T-helper 1 cell treated with Interleukin-12 subunit alpha and Interleukin-12 subunit beta and Interleukin-4 antibody, amounts not matched to agents 30 μg/mL and 1 μg/mL, for 36 hours (primary cell): ENCODE data around the gene SLAMF8.

ENCODE experiments used
- H3K27ac Mint-ChIP-seq: one replicate; pipeline ENCODE4 v1.8.0; 2021; ENCODE audit warnings: mild to moderate bottlenecking, mixed read lengths
- H3K27me3 Mint-ChIP-seq: one replicate; pipeline ENCODE4 v1.8.0; 2021; ENCODE audit warnings: low read depth, mixed read lengths
- H3K36me3 Mint-ChIP-seq: one replicate; pipeline ENCODE4 v1.8.0; 2021; ENCODE audit warnings: low read depth, mixed read lengths
- H3K4me1 Mint-ChIP-seq: one replicate; pipeline ENCODE4 v1.8.0; 2021; ENCODE audit warnings: low read depth, mixed read lengths
- H3K4me3 Mint-ChIP-seq: one replicate; pipeline ENCODE4 v1.8.0; 2021; ENCODE audit warnings: mild to moderate bottlenecking, moderate library complexity, mixed read lengths
- H3K9me3 Mint-ChIP-seq: one replicate; pipeline ENCODE4 v1.8.0; 2021; ENCODE audit warnings: mixed read lengths

Gene SLAMF8

GRCh38 chr1:159866066-159866465 lies 39.4 kb downstream of the SLAMF8 start:
- H3K27me3 Mint-ChIP-seq, result peaks cover 27% of the 10 kb centered on the region
- H3K27ac Mint-ChIP-seq, result no peak overlapping the region
- H3K4me3 Mint-ChIP-seq, result no peak overlapping the region
- H3K4me1 Mint-ChIP-seq, result peaks cover 15% of the 10 kb centered on the region
- no peaks in the 10 kb centered on the region for H3K36me3 Mint-ChIP-seq
- no peaks in the 10 kb centered on the region for H3K9me3 Mint-ChIP-seq

GRCh38 chr1:159866905-159867663 lies 40.4 kb downstream of the SLAMF8 start:
- no peaks in the 10 kb centered on the region for H3K36me3 Mint-ChIP-seq
- H3K27ac Mint-ChIP-seq, result no peak overlapping the region
- H3K4me1 Mint-ChIP-seq, result peaks cover 15% of the 10 kb centered on the region
- H3K4me3 Mint-ChIP-seq, result no peak overlapping the region
- H3K27me3 Mint-ChIP-seq, result peaks cover 20% of the 10 kb centered on the region
- no peaks in the 10 kb centered on the region for H3K9me3 Mint-ChIP-seq

- Mint-ChIP-seq H3K27me3 (peaks cover 22% of the 10 kb centered on the region), H3K36me3 (no peaks in the 10 kb centered on the region), H3K4me1 (peaks cover 15% of the 10 kb centered on the region), H3K27ac (no peak overlapping the region), H3K4me3 (no peak overlapping the region), H3K9me3 (no peaks in the 10 kb centered on the region)
Measured at GRCh38 chr1:159867664-159868026, 41.0 kb downstream of the SLAMF8 start.

GRCh38 chr1:159868766-159869165 lies 42.1 kb downstream of the SLAMF8 start:
- Mint-ChIP-seq H3K4me3 (no peak overlapping the region), H3K4me1 (peaks cover 15% of the 10 kb centered on the region), H3K9me3 (no peaks in the 10 kb centered on the region), H3K27me3 (peaks cover 22% of the 10 kb centered on the region), H3K36me3 (no peaks in the 10 kb centered on the region), H3K27ac (no peak overlapping the region)

DNA sequence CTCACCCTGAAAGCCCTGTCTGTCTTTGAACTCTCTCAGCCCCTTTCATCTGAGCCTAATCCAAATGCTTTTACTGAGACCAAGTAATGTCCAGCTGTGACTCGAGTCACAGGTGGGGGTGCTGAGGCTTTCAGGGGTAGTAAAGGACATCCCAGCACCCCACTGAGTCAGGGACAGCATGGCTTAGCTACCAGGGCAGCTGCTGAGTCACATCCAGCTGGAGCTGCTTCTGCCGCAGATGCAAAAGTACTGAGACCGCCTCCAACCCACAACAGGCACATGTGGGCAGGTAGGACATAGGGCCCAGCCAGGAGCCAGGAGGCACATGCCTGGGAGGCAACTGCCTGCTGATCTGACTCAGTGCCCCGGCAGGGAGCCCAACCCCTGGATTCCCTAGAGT lies 42.5 kb downstream of the SLAMF8 start:
- Mint-ChIP-seq H3K36me3 (no peaks in the 10 kb centered on the region), H3K4me3 (no peak overlapping the region), H3K9me3 (no peaks in the 10 kb centered on the region), H3K27ac (no peak overlapping the region), H3K27me3 (peaks cover 22% of the 10 kb centered on the region), H3K4me1 (peaks cover 15% of the 10 kb centered on the region)

DNA sequence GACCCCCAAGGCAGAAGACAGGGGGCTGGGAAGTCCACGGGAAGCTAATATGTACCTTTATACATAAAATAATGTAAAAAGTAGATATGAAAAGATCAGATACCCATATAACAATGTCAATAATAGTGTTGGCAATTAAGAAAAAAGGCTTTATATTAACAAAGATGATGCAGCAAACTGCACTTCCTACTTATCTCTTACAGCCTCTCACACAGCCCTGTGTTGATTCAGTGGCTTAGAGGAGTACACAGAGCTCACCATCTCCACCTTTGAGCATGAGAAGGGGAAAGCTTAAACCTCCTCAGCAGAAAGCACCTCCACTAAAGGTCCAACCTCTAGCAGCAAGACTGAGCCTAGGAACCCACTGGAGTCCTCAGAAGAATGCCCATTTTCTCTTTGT lies 42.9 kb downstream of the SLAMF8 start:
- H3K27ac Mint-ChIP-seq, result no peak overlapping the region

DNA sequence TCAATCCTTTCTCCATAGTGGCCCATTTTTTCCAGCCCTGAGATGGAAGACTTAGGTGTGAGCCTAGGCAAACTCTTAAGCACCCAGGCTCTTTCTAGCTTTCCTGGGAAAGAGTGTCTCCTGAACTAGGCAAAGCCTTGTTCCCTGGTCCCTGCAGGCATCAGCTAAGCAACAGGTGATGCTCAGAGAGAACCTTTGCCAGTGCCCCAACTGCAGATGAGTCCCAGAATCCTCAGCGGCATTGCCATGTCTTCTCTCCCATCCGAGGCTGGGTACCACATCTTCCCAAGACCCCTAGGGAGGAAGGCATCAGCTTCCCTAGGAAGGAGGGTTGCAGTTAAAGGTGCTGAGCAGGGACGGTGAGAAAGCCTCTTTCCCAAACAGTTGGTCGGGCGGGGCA lies 44.0 kb downstream of the SLAMF8 start:
- Mint-ChIP-seq H3K27me3 (peaks cover 21% of the 10 kb centered on the region), H3K4me3 (no peak overlapping the region), H3K36me3 (no peaks in the 10 kb centered on the region), H3K27ac (no peak overlapping the region), H3K9me3 (no peaks in the 10 kb centered on the region), H3K4me1 (peaks cover 14% of the 10 kb centered on the region)

More for the DNA sequence above, 42.9 kb downstream of the SLAMF8 start:
- no peak overlapping the region for H3K4me3 Mint-ChIP-seq
- peaks cover 15% of the 10 kb centered on the region for H3K4me1 Mint-ChIP-seq
- no peaks in the 10 kb centered on the region for H3K9me3 Mint-ChIP-seq
- H3K27me3 Mint-ChIP-seq, result peaks cover 22% of the 10 kb centered on the region
- no peaks in the 10 kb centered on the region for H3K36me3 Mint-ChIP-seq

DNA sequence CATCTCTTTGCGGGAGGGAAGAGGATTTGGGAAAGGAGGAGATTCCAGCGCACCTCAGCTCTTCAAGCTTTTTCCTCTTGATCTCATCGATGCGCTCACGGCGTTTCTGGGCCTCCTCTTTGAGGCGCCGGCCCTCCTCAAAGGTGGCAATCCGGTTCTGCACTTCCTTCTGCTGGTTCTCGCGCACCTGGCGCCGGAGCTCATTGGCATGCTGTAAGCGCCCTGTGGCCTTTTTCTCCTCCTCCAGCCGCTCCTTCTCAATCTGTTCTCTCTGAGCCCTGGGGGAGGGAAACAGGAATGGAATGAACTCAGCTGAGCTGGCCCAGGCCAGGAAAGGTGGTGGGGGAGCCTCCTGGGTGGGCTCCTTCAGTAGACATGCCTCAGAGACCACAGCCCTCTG lies 46.2 kb downstream of the SLAMF8 start:
- no peaks in the 10 kb centered on the region for H3K36me3 Mint-ChIP-seq
- peaks cover 4% of the 10 kb centered on the region for H3K4me1 Mint-ChIP-seq
- no peak overlapping the region for H3K27ac Mint-ChIP-seq
- H3K4me3 Mint-ChIP-seq, result no peak overlapping the region
- no peaks in the 10 kb centered on the region for H3K9me3 Mint-ChIP-seq
- H3K27me3 Mint-ChIP-seq, result peaks cover 14% of the 10 kb centered on the region

DNA sequence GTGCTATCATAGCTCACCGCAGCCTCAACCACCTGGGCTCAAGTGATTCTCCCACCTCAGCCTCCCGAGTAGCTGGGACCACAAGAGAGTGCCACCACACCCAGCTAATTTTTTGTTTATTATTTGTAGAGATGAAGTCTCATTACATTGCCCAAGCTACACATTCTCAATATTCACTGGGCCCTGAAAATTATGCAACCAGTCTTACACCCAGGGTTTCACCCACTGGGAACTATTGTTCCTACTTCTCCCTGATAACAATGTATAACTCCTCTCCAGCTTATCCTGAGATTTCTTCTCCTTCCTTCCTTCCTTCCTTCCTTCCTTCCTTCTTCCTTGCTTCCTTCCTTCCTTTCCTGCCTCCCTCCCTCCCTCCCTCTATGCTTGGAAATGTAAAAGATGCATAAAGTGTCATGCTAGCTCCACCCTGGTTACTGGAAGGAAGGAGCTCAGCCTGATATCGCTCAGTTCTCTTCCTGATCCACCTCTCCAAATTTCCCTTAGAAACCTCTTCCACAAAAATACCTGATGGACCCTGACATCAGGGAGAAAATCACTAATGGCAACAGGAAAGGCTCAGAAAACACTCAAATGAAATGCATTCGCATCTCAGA lies 47.0 kb downstream of the SLAMF8 start:
- Mint-ChIP-seq H3K4me3 (no peak overlapping the region), H3K9me3 (no peaks in the 10 kb centered on the region), H3K27ac (no peak overlapping the region), H3K36me3 (no peaks in the 10 kb centered on the region), H3K4me1 (peaks cover 4% of the 10 kb centered on the region), H3K27me3 (peaks cover 14% of the 10 kb centered on the region)

GRCh38 chr1:159877695-159878444 lies 51.2 kb downstream of the SLAMF8 start:
- Mint-ChIP-seq H3K4me1 (peaks cover 2% of the 10 kb centered on the region), H3K4me3 (no peak overlapping the region), H3K36me3 (no peaks in the 10 kb centered on the region), H3K27ac (no peak overlapping the region), H3K27me3 (peaks cover 15% of the 10 kb centered on the region), H3K9me3 (no peaks in the 10 kb centered on the region)

DNA sequence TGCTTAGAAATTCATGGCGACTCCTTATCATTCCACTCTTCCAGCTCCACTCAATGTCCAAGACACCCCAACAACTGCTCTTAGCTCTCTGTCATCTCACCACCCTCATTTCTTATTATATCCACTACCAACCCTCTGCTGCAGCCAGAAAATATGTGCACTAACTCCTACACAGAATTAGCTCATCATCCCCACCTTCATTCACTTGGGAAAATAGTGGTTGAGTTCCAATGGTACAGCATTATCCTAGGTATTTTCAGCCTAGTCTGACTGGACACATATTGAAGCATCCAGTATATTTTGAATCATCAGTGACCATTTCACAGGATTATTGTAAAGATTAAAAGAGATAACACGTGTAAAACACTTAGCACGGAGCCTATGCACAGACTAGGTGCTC lies 52.5 kb downstream of the SLAMF8 start:
- no peak overlapping the region for H3K4me3 Mint-ChIP-seq
- no peaks in the 10 kb centered on the region for H3K9me3 Mint-ChIP-seq
- peaks cover 2% of the 10 kb centered on the region for H3K4me1 Mint-ChIP-seq
- no peaks in the 10 kb centered on the region for H3K36me3 Mint-ChIP-seq
- H3K27me3 Mint-ChIP-seq, result peaks cover 15% of the 10 kb centered on the region
- H3K27ac Mint-ChIP-seq, result no peak overlapping the region

GRCh38 chr1:159879977-159880376 lies 53.3 kb downstream of the SLAMF8 start:
- H3K27me3 Mint-ChIP-seq, result peaks cover 21% of the 10 kb centered on the region
- H3K4me1 Mint-ChIP-seq, result peaks cover 2% of the 10 kb centered on the region
- no peaks in the 10 kb centered on the region for H3K36me3 Mint-ChIP-seq
- no peak overlapping the region for H3K27ac Mint-ChIP-seq
- H3K9me3 Mint-ChIP-seq, result no peaks in the 10 kb centered on the region
- H3K4me3 Mint-ChIP-seq, result no peak overlapping the region

- peaks cover 2% of the 10 kb centered on the region for H3K4me1 Mint-ChIP-seq
- no peak overlapping the region for H3K27ac Mint-ChIP-seq
- H3K9me3 Mint-ChIP-seq, result no peaks in the 10 kb centered on the region
- H3K4me3 Mint-ChIP-seq, result no peak overlapping the region
- no peaks in the 10 kb centered on the region for H3K36me3 Mint-ChIP-seq
- peaks cover 20% of the 10 kb centered on the region for H3K27me3 Mint-ChIP-seq
Measured at GRCh38 chr1:159880430-159880829, 53.8 kb downstream of the SLAMF8 start.

- Mint-ChIP-seq H3K4me1 (no peaks in the 10 kb centered on the region), H3K27ac (no peak overlapping the region), H3K4me3 (no peak overlapping the region), H3K36me3 (no peaks in the 10 kb centered on the region), H3K9me3 (no peaks in the 10 kb centered on the region), H3K27me3 (peaks cover 10% of the 10 kb centered on the region)
Measured at GRCh38 chr1:159881622-159882526, 55.2 kb downstream of the SLAMF8 start.
